ENCODE data around the gene CCDC169.
"Not testable (repeated sequence)": the region's sequence is repeated elsewhere in the genome, so short reads cannot be mapped to it uniquely, and the experiment has no call there.

Gene CCDC169

DNA sequence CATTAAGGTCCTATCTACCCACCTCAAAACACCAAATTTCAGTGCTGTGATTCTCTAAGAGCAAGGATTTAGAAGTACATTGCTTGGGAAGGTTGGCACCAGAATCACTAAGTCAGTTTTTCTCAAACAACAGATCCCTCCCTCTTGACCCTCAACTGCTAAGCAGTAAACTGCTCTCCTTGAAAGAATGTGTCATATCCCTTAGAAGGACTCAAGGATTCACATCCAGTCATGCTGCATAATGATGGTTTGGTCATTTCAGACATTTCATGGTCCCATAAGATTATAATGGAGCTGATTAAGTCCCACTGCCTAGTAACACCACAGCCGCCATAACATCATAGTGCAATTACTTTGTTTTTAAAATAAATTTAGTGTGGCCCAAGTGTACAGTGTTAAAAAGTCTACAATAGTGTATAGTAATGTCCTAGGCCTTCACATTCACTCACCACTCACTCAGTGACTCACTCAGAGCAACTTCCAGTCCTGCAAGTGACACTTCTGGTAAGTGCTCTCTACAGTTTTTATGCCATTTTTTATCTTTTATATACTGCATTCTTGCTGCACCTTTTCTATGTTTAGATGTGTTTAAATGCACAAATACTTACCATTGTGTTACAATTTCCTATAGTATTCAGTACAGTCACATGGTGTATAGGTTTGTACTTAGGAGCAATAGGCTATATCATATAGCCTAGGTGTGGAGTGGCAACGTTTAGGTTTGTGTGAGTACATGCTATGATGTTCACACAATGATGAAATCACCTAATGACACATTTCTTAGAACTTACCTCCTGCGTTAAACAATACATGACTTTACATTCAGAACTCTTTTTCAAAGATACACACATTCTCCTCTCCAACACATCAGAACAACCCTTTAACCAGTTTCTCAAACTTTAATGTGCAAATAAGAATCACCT is 15.7 kb upstream of the CCDC169 start:
- DNase-seq (ENCODE audit: low read depth, low spot score): no peak

DNA sequence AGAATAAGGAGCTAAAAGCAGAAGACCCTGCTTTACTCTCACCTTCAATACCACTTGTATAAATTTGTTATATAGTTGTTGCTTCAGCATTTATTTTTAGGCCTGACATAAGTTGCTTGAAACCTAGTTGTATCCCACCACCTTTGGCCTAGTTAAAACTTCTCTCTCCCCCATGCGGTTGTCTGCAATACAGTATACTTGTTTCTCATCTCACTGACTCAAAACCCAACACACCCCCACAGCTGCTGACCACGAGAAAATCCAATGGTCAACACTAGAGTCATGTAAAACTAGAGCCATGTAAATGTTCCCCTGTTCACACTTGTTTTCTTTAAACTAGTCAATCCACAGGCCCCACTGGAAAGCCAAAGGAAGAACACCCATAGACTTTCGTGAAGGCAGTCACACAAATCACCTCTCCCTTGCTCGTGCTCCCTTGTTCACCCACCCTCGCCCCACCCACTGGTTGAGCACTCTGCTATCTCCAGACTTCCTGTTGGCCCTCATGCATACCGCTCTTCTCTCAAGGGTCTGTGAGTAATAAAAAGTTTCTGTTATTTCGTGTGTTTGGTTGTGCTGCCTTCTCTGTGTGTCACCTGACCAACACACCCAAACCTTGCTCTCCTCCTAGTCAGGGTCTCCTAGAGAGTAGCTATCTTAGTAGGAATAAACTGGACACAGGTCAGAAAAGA is 12.9 kb upstream of the CCDC169 start:
- DNase-seq (ENCODE audit: low read depth, low spot score): no peak

DNA sequence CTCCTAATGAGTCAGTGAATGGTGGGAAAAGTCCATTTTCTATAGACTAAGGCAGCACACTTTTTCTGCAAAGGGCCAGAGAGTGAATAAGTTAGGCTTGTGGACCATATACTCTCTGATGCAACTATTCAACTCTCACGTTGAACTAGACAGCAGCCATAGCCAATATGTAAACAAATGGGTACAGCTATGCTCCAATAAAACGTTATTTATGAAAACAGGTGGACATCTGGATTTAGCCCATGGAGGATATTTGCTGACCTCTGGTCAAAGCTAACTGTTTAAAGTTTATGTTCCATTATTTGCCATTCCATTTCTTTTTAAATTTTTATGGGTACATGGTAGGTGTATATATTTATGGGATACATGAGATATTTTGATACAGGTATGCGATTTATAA is 4.7 kb upstream of the CCDC169 start:
- no peak for DNase-seq (ENCODE audit: low read depth, low spot score)

DNA sequence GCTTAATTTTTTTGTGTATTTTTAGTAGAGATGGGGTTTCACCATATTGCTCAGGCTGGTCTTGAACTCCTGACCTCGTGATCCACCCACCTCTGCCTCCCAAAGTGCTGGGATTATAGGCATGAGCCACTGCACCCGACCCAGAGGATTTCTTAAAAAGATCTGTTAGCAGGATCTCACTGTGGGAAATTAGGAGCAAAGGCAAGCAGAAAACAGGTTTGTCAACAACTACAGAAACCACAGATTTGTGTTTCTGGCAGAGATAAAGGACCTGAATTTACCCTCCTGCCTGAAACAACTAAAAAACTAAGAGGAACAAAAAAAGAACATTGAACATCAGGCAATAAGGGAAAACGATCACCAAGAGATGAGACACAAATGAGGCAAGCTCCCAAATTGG is 1.9 kb upstream of the CCDC169 start:
- not testable (repeated sequence) for DNase-seq (ENCODE audit: low read depth, low spot score)

DNA sequence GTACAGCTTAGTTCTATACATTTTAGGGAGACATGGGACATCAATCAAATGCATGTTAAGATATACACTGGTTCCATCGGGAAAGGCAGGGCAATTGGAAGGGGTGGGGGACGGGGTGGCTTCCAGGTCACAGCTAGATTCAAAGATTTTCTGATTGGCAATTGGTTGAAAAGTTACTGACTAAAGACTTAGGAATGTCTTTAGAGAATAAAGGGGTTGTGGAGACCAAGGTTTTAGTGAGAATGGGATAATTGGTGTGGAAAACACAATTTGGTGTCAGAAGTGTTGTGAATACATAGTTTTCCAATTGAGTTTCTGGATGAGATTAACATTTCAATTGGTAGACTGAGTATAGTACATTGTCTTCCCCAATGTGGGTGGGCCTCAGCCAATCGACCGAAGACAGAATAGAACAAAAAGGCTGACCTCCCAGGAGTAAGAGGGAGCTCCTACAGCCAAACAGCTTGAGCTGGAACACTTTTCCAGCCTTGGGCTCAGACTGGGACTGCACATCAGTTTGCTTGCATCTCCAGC is 988 bp upstream of the CCDC169 start:
- no peak for DNase-seq (ENCODE audit: low read depth, low spot score)

DNA sequence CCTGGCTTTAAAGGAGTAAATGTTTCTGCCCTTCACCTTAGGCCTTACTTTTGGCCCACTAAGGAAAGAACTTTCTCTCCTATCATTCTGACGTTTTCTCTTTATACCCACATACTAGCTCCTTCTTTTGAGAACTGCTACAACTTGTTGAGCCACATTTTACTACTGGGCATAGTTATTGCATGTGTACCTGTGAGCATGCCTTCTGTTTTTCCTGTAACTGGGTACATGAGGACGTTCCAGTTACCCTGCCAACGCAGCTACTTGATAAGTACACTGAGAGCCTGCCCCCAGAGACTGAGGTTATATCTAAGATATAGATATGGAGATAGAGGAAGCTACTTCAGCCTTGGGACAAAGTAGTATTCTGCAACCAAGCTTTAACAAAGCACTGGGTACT is 3.5 kb downstream of the CCDC169 start:
- no peak for DNase-seq (ENCODE audit: low read depth, low spot score)

DNA sequence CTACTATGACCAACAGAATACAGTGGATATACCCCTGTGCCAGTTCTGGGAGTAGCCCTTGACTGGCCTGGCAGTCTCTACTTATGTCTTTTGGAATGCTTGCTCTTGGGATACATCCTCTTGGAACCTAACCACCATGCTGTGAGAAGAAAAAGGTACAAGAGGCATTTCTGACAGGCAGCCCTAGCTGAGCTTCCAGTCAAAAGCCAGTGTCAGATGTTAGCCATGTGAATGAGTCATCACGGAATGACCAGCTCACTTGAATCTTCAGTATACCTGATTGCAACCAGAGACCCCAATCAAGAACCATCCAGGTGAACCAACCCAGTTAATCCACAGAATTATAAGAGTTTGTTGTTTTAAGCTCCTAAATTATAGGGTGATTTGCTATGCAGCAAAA is 4.1 kb downstream of the CCDC169 start:
- DNase-seq (ENCODE audit: low read depth, low spot score): no peak

DNA sequence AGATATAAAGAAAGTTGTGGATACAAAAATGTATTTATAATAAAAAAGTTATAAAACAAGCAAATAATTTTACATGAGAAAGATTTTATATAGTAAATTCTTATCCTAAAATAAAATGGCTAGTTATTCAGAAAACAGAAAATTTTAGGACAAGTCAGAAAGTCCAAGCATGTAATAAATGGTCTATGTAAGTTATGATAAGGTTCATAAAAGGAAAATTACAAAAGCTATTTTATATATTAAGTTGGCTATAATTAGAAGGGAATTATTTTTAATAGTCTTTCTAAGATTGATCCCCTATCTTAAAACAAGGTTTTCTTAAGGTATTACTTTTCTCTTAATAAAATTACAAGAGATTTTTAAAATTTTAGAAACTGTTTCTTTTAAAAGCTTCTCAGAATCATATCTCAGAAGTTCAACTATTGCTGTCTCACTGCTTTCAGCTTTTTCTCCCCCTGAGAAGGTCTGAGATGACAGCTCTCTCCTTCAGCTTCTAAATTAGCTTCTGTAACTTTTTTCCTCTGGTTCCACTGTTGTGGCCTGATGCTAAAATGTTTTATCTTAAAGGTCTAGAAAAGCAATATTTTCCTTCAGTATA is 8.7 kb downstream of the CCDC169 start:
- no peak for DNase-seq (ENCODE audit: low read depth, low spot score)

DNA sequence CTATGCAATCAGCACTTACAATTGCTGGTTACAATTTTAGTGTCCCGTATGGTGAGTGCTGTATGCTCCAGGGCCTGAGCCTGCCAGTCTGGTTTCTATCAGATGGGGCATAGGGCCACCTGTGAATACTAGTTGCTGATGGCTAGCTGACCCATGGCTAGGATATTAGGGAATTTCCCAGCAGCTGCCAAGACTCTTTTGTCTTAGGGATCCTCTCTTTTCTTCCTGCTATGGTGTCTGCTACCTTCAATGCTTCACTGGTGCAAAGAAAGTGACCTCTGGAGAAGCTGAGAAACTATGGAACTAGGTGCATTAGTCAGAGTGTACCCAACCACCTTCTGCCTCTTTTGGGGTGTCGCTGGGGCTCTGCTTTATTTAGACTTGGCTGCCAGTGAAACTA is 11.6 kb downstream of the CCDC169 start:
- no peak for DNase-seq (ENCODE audit: low read depth, low spot score)

DNA sequence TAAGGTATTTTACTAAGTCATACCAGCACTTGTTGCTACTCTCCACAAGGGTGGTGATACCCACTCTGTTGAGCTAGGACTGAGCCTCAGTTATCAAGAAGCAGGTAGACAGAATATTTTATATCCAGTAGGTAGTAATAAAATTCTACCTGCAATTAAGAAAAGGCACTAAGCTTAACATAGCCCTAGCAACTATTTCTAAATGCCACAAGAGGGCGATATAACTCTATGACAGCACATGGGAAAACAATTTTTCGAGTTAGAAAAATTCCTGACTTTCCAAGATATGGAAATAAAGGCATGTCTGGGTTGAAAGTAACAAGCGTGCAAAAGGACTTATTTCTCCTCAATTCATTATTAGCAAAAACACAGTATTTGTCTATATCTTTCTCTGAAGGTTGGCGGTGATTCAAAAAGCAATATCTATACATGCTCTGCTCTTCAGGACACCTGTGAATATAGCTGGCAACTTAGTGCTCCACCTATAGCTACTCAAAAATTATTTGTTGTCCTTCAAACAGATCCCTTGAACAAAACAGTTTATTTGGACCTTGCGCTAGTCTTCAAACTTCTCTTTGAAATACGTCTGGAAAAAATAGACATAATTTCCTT is 14.7 kb downstream of the CCDC169 start:
- no peak for DNase-seq (ENCODE audit: low read depth, low spot score)

DNA sequence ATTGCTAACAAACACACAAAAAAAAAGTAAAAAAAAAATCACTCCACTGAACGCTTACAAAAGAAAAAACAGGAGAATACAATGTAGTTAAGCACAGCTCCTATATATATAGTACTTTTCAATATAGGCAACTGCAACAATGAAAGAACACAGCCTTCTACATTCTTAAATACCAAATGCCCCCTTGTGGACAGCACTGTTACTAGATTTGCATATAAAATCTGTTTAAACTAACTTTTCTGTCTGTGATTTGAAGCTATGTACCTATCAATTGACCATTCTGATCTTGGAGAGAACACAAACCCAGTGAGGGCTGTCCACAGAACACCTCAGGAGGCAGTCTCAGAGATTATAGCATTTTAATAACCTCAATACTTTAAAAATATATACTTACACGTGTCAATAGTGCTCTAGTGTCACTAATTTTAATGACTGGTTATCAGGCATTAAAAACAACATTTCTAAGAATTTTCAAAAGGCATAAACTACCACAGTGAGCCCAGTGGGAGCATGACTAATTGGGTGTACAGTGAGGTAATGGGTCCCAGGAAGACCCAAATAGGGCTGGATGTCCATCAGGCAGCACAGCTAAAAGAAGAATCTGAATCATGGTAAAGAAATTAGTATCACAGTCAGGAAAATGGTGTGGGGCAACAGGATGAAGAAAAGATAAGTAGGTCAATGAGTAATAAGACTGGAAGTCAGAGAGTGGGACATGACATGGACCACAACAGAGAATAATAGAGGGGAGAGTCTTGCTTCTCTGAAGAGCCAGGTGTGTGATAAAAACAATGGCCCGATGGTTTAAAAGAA is 22.2 kb downstream of the CCDC169 start:
- DNase-seq (ENCODE audit: low read depth, low spot score): no peak

DNA sequence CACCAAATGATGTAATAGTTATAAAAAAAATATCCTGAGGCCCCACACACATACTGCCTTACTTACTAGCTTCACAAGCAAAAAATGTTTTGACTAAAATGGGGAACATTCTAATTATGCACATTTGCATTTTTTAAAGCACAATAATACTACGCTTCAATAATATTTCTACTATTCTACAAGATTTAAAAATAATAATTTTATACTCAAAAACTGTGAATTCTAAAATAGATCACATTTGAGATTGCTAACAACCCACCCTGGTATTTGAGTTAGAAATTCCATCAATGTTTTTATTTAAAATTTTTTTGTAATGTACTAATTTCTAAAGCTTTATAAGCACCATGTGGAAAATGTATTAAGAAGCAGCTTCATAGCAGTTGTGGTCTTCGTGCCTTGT is 24.2 kb downstream of the CCDC169 start:
- no peak for DNase-seq (ENCODE audit: low read depth, low spot score)

DNA sequence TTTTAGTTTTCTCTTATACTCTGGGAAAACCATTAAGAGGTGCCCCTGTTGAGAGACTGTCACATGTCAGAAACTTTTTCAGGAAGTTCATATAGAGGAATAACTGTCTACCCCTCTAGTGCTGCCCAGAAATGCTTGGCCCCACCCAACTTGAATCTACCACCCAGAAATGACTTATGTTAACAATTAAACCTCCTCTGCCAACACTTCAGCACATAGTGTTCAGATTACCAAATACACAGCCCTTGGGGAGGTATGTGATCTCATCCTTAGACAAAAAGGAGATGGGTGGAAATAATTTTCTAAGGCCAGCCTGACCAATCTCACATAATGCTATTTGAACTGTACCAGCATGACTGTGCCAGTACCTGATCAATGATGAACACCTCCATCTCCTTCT is 35.6 kb downstream of the CCDC169 start:
- no peak for DNase-seq (ENCODE audit: low read depth, low spot score)

DNA sequence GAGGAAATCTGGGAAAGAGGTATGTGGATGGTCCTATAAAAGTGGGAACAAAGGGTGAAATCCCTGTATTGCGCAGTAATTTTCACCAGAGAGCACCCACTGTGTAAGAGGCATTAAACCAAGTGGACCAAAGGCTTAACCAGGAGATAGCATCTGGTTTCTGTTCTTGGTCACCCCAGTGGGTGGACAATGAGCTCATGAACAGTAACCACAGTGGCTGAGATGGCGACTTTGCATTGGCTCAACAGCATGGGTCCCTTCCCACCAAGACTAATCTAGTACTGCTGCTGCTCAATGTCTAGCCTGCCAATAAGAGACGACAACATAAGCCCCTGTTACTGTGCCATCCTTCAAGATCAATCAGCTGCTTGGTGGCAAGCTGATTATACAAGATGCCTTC is 36.6 kb downstream of the CCDC169 start:
- no peak for DNase-seq (ENCODE audit: low read depth, low spot score)

DNA sequence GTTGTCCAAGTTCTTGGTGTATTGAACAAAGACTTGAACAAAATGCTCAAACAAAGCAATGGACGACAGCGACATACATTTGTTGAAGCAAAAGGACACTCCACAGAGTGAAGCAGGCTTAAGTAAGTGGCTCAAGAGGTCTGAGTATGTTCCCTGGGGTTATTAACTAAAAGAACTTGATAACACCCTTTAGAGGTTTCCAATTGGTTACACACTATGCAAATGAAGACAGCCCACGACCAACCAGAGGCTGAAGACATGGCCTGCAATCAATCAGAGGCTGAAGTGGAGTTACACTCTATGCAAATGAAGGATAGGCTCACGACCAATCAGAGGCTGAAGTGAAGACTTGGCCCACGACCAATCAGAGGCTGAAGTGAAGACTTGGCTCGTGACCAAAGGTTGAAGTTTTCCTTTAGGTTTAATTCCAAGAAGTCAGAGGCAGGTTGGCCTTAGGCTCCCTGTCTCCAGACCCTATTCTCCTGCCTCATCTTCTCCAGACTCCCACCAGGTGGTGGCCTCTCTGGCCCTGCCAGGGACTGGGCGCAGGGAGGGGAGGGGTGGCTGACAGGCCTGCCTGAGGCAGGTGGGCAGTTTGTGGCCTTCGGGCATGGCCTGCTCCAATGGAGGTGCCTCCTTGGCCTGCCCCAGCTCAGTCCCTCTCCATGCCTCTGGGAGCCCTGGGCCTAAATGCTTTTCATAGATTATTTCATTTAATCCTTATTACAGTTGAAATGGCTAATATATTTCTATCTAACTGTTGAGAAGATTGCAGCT is 38.1 kb downstream of the CCDC169 start:
- DNase-seq (ENCODE audit: low read depth, low spot score): no peak

DNA sequence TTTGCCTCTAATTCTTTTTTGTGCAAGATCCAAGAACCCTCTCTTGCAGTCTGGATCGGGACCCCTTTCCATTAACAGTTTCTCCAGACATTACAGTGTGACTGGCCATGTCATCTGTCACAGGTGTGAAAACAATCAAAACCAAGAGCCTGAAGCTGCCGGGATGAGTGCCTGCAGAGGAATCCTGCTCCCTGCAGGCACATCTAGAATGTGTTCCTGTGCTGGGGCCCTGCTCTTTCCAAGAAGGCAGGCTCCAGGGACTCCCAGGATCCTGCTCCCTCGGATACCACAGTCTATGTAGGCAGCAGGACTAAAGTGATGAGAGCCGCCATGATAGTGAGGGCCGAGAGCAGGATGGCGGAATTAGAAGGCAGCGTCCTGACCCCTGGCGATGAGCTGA is 38.8 kb downstream of the CCDC169 start:
- no peak for DNase-seq (ENCODE audit: low read depth, low spot score)

DNA sequence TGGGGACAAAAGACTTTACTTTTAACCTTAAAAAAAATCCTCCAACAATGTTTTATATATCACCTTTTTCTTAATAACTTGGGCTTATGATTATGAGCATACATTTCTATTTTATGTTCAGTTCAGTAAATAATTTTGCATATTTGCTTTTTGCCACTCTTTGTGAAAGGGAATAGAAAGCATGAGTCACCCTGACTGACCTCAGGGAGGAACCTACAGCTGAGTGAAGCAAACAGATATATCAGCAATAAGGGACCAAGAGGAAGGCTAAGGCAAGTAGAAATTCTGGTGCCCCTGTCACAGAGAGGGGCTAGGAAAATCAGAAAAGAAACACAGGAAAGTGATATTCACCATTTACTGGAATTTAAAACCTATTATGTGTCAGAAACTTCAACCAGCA is 46.1 kb downstream of the CCDC169 start:
- DNase-seq (ENCODE audit: low read depth, low spot score): no peak

DNA sequence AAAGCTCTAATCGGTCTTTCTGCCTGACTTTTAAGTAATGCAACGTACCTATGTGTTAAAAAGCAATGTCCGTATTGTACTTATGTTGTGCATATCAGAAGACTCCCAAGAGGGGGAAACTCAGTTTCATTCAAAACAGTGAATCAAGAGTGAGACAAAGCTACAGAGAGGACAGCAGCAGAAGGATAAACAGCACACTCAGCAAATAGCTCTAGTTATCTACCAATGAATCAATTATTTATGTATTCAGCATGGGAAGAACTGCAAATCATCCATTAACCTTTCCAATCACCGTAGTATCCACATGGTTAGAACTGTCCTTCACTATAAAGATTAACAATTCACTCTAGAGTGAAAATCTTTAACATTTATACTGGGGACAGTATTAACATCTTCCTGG is 46.6 kb downstream of the CCDC169 start:
- no peak for DNase-seq (ENCODE audit: low read depth, low spot score)

DNA sequence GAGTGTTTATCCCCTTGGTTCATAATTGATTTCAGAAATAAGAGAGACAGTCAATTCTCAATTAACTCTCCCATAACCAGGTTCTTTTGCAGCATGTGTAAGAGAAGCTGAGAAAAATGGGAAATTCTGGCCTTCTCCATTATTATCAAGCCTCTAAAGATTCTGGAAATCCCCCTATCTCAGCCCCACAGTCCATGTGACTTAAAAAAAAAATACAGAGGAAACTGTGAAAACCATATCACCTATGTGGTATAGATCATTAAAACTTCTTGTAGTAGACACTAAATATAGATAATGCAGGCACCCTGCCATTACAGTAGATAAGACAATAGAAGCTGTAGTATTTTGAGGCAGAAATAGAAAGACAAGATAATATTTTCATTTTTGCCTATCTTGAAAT is 48.9 kb downstream of the CCDC169 start:
- DNase-seq (ENCODE audit: low read depth, low spot score): no peak

DNA sequence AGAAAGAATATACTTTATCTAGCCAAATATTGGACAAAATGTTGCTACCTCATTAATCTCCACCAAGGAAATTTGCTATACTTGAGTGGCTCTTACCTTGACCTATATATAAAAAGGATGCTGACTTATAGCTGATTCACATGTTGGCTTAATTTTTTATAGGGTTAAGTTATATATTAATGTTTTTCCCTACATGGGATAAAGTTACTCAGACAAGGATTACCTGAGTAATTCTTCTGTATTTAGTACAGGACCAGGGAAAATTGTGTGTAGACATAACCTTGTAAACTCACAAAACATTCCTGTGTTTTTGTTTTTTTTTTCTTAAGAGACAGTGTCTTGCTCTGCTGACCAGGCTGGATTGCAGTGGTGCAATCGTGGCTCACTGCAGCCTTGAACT is 52.6 kb downstream of the CCDC169 start:
- DNase-seq (ENCODE audit: low read depth, low spot score): no peak
